DLD1 (cell line): ENCODE results near the gene SCUBE2.

Experiments
- in situ Hi-C: cut with HindIII; loops from 2 replicates; pipeline ENCODE4 v1.10.0; 2017; ENCODE audit warnings: low sequenced_read_pairs

SCUBE2 gene

DNA sequence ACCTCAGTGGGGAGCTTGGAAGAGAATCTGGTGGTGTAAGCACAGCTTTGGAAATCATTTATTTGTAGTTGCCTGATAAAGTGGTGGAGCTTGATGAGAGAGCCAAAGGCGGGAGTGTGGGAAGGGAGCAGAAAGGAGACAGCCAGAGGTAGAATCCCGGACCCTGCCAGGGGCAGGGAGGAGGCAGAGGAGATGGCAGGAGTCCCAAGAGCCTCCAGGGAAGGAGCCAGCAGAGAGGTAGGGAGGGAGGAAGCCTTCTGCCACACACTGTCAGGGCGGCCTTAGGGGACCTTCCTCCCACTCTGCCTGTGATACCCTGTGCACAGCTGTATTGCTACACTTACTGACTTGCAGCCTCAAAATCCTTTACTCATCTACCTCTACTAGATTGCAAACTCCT, 15.4 kb downstream of the SCUBE2 start:
- in situ Hi-C loops: no loop called here

DNA sequence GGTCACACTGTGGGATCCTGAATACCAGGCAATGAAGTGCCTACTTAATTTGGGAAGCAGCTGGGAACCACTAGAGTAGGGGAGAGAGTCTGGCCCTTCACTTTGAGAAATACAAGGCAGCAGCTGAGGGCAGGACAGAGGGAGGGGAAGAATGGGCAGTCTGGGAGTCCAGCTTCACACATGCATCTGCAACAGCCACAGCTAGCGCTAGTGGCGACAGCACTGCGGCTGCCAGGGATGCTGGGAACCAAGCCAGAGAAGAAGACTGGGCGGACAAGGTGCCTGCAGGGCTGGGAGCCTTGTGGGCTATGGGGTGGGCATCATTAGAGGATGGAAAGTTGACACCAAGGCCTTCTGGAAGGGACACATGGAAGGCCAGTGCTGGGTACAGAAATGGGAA, 15.8 kb downstream of the SCUBE2 start:
- in situ Hi-C loops: no loop called here

DNA sequence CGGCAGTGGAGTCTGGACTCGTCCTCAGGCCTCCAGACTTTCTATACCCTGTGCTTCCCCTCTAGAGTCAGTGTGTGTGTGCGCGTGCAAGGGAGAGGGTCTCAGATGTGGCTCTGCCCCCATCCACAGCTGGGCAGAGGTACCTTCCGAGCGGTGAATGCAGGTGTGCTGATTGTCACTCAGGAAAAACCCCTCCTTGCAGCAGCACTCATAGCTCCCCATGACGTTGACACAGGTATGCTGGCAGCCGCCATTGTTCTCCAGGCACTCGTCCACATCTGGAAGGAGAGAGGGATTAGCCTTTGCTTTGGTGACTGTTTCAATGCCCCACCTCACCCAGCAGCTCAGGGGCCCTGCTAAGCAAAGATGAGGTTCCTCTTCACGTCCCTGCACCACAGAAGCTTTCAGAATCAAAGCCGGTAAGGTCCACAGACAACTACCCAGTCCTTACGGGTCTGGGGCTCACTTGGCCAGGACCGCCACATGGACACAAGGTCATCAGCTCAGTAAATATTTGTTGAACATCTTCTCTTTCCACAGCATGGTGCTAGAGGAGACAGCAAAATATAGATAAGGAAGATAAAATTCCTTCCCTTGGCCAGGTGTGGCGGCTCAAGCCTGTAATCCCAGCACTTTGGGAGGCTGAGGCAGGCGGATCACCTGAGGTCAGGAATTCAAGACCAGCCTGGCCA, 16.9 kb downstream of the SCUBE2 start:
- in situ Hi-C loops: no loop called here

DNA sequence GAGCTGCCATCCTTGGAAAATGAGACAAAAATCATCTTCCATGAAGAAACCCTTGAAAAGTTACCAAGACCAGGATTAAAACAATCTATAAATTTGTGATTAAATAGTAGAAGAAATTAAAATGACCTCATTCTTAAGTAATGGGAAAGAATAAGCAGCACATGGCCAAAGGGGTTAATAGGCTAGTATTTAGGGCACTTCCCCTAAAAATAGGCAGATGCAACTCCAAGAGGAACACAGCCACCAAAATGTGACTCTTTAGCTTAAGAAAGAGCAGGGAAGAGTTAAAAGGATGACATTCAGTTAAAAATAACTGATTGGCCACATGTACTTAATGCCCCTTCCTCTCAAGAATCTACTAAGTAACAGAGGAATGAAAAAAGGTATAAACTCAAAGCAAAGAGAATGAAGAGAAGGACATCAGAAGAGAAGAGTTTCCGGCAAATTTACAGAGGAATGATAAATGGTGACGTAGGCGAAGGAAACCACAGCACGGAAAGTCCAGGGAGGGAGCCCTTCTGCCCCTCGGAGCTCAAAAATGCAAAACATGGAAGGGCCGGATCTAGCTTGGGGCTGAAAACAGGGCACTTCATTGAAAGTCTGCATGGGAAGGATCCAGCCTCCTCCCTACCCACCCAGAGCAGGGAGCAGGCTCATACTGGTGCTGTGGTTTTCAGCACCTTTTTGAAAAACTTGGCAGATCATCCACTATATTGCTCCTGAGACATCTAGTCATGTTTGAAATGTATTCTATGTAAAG, 17.8 kb downstream of the SCUBE2 start:
- in situ Hi-C loops: no loop called here

DNA sequence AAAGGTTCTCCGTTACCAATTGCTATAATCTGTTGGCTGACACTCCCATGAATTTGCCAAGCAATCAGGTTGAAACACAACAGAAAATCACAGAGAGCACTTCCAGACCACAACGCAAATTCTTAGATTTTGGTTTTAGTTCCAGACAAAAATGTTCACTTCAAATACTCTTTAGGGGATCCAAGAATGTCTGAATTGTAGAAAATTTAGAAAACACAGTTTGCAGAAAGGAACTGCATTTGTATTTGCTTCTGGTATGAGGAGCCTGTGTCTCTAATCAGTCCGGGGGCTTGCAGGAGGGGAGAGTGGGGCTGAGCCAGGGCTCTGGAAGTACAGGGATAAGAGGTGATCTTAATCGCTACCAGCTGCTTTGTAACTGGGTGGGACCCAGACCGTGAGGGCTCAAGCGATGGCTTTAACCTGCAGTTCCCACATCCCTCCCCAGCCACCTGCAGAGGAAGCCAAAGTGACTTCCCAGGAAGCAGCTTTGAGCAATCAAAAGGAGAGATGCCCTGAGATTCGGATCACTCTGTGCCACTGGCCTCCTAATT, 18.7 kb downstream of the SCUBE2 start:
- in situ Hi-C loops: no loop called here

DNA sequence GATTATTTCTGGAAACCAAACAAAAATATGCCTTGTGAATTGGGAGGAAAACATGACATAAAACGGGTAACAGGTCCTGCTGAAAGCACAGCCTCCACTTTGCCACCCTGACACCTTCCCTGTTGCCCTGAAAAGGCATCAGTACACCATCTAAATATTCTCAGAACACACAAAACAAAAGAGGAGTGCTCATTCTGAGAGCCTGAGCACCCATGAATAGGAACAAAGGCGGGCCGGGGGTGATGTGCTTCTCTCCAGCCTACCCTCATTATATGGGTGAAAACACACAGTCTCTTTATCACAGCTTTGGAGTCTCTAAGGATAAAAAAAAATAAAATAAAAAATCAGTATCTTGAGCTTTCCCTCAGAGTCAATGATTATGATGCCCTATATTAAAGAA, 19.7 kb downstream of the SCUBE2 start:
- in situ Hi-C loops: no loop called here

DNA sequence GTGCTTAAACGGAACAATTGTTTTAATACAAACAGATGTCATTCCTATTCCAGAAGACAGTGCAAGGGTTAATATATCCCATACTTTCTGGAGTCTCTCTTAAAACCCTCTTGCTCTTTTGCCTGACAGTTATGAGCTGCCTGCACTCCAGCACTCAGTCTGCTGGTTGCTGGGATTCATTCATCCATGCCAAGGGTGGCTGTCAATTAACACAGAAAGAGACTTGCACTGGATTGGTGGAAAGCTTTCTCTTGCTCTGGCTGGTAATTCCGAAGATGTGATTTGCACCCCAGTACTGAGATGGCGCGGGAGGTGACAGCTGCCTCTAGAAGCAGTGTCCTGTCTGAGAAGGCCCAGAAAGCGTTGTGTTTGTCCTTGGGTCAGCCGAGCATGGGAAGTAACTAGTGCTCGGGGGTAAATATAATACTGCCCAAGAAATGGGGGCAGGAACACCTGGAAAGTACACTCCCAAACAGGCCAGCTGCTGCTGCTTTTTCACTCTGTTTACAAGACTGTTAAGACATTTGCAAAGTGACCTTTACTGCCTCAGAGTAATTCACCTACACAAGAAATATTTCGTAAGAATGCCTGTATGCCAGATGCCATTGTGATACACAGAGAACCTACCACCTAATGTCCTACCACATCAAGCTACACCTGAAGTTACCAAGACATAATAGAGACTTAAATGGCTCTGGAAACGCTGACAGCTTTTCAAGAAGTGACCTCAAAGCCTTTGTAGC, 20.5 kb downstream of the SCUBE2 start:
- in situ Hi-C loops: no loop called here

DNA sequence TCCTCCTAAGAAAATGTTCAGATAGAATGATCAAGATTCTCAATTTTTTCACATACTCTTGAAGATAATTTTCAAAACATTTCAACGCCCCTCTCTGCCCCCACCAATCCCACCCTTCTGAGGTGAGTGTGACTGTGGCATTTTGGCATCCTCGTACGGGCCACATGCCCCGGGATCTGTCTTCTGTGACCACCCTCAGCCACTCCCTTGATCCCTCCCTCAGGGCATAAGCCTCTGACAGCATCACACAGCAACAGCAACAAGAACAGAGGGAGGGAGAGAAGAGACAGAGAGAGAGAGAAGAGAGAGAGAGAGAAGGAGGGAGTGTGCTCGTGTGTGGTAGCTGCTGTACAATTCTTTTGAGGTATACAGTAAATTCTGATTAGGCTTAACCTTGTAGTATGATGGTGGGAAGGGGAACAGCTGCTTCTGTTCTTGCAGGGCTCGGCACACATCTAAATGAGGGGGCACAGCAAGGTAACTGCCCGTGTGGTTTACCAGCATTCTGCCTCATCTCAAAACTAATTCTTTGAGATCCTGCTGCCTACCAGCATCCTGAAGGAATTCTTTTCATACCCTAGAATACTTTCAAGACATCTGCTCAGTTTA, 21.4 kb downstream of the SCUBE2 start:
- in situ Hi-C loops: no loop called here

DNA sequence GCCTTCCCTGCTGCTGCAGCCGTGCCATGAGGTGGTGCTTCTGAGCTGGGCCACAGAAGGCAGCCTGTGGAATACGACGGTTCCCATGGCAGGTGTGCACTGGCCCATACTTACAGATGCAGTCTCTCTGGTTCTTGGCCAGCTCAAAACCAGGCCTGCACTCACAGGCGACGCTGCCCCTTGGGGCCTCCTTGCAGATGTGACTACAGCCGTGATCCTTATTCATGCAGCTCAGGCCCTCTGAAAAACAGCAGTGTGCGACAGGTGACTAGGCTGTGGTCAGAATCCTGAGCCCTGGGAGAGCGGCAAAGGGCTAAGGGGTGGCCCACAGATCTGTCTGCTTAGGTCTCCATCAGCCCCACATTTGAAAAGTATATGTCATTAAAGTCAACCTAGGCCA, 22.1 kb downstream of the SCUBE2 start:
- in situ Hi-C loops: no loop called here

DNA sequence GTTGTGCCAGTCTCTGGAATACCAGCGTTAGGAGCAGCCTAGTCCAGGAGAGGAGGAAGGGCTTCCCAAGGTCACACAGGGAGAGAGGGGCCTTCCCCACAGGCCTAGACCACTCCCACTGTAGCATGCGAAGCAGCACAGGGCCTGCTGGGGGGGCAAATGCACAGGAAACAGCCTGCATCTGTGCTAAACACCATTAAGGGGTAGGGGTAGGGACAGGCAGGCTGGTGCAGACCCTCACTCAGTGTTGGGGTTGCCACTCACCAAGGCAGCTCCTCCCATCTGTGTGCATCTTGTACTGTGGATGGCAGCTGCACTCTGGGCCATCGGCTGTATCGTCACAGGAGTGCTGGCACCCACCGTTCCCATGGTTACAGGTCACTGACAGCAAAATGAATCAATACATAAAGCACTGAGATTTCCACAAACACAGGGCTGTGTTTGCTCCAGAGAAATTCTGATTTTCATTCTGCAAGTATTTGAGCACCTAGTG, 24.9 kb downstream of the SCUBE2 start:
- in situ Hi-C loops: no loop called here

DNA sequence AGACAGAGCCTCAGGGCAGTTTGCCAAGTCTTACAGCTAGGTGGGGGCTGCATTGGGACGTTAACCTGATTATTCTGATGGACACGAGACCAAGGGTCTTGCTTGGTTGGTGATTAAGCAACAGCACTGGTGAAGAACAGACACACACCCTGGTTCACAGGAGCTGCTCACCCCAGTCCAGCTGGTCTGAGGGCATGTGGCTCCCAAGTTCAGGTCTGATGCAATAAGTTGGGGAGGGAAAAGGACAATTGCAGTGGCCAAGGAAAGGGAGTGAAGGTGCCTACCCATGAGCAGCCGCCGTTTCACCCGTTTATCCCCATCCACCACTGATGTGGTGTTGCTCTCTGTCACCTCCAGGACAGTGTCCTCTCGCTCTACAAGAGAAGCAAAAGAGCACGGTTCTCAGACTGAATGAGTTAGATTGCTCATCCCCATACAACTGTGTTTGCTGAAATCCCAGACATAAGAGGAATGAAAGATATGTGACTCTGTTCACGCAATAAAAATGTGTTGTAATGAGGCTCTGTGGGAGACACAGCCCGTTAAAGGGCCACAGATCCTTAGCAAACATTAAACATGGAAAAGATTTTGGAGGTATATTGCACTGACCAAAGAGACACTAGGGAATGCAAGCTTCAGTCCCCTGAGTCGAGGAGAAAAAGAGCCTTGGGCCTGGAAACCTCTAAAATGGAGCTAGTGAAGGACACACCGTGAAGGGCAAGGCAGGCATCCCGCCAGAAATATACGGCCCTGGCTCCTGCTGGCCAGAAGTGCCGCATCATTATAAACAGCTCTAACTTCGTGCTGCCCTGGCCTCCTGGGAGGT, 25.6 kb downstream of the SCUBE2 start:
- in situ Hi-C loops: no loop called here

DNA sequence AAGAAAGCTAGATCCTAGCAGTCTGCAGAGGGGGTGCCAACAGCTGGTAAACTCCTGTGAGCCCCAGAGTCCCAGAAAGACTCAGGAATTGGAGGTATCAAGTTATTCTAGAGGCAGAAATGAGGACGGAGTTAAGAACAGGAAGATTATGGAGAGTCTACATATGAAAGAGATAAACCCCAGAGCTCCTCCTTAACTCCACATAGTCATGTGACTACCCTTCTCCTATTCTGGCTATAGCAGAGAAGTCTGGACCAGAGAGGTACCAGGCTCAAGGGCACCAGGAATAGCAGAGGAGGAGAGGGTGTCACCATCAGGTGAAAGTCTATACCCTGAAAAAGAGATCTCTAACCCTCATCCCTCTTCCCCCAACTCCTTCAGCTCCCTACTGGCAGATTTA, 29.6 kb downstream of the SCUBE2 start:
- in situ Hi-C loops: no loop called here

DNA sequence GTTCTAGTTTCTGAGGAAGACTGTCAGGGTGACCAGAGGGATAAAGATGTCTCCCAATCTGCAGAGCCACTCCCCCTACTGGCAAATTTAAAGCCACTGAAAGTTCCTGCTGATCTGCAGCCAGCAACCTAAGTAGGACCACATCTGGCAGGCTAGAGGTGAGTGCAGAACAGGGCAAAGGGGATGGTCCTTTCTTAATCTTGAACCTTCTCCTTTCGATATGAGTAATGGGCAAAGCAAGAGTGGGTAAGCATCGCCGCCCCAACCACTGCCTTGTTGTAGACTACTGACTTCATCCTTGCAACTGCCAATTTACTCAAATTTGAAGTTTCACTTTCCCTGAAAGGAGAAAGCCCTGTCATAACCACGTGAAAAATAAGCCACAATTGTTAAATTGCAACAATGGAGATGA, 30.7 kb downstream of the SCUBE2 start:
- in situ Hi-C loops: no loop called here

DNA sequence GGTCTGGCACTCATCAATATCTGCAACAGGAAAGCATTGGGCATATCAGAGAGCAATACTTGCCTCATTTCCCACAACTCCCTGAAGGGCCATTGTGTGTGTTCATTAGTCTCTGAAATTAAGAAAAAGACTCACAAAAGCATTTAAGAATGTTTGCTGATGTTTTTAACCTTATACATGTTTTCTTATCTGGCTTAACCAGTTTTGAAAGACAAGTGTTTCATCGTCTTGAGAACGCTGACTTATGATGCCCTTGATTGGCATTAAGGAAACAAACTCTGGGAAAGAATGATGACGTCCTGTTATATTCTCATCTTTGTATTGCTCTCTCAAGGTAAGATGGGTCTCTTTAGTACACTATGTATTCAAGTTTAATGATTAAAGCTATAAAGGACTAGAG, 32.0 kb downstream of the SCUBE2 start:
- in situ Hi-C loops: no loop called here

DNA sequence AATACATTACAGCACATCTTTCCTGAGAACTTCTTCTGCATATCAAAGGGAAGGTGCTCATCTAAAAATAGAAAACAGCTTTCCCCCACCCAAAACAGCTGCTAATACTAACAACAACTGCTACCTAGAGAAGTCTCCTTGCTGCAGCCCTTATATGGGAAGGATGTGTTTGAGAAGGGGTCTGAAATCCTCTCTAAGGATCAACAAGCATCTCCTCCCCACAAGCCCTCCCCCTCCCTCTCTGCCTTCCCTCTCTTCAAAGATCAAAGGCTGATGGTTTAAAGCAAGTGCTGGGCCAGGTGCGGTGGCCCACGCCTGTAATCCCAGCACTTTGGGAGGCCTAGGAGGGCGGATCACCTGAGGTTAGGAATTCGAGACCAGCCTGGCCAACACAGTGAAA, 33.5 kb downstream of the SCUBE2 start:
- in situ Hi-C loops: no loop called here

DNA sequence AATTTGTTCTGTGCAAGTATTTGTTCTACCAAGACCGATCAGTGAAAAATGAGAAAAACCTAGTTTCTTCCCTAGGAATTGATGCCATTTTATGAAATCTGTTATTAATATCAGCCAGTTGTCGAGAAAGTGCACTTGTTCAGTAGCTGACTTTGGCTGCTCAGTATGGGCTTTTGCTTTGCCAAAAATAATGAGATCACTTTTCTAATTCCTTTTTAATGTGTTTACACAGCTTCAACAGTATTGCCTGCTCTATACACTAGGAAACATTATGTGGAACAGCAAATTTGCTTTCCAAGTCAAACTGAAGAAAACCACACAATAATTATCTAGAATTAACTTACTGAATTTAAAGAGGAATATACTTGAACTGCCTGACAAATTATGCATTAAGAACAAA, 34.4 kb downstream of the SCUBE2 start:
- in situ Hi-C loops: no loop called here

DNA sequence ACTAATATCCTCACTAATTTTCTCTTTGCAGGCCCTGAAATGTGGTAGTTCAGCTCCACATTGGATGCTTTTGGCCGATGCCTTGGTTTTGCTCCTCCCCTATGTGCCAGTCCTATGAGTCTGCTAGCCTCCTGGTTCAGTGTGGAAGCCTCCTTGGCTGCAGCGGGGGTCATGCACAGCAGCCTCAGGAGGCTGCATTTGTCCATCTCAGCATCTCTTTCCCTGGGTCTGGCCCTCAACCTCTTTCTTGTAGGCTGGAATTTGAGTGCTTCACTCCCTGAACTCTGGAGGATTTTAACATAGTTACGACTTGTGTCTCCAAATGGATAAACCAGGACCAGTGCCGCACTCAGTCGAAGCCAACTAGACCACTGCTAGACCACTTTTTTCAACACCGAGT, 34.9 kb downstream of the SCUBE2 start:
- in situ Hi-C loops: no loop called here

DNA sequence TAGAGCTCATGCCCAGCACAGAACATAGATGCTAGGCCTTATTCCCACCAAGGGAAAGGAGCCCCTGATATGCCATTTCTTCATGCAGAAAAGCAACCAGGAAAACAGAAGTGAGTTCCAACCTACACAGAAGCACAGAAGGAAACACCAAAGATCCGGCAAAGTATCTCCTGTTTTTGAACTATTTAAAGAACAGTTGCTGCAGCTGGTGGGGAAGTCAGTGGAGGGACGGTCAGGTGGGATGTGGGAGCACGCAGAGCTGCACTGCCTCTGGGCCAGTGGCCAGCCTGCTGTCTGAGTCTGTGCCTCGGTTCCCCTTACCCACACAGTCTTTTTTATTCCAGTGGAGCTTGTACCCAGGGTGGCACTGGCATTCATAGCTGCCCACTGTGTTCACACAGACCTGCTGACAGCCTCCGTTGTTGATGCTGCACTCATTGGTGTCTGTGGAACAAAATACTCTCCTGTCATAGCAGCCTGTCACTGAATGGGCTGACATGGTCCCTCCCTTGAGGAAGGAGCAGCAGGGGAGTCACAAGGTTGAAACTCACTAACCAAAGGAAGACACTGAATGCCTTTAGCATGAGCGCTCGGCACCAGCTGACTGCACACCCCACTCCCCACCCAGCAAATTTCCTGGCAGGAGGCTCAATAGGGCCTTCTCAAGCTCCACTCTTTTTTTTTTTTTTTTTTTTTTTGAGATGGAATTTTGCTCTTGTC, 37.9 kb downstream of the SCUBE2 start:
- in situ Hi-C loops: no loop called here

DNA sequence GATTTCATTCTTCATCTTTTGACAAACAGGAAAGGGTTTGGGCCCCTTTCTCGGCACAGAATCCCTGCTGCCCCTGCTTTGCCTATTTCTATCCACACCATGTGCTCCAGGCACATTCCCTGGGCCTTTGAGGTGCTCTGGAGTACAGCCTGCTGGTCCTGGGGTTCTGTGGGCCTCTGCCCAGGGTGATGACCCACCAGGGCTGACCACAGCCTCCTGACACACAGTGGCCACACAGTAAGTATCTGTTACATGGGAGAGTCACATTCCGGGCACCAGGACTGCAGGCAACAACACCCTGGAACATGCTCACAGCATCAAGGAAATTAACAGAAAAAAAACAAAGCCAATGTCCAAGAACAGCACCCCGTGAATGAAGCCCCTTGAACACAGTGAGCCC, 39.1 kb downstream of the SCUBE2 start:
- in situ Hi-C loops: no loop called here

DNA sequence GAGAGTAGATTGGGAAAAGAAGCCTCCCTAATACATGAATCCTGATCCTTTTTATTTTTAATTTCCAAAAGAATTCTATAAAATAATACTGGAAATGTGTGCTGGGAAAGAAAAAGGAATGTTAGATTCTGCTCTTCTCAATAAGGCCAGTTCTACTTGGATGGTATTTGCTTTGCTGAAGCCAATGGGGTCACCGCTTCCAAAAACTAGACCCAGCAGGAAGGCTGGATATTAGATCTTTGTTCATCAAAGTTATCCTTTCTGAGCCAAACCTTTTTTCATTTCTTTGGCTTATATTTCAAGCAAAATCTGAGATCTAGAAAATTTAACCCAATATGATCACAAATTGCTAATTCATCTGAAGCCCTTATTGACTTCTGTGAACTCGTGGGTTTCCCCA, 41.4 kb downstream of the SCUBE2 start:
- in situ Hi-C loops: no loop called here
